NT2/D1 (cell line): ENCODE data around the gene TTC39B.

Experiments
- YY1 ChIP-seq: IDR thresholded peaks from 2 replicates; pipeline ENCODE4 v1.6.1; 2011; ENCODE audit not compliant: insufficient read length, insufficient read depth
- ZNF274 ChIP-seq: IDR thresholded peaks from 2 replicates; pipeline ENCODE4 v1.6.1; 2011; ENCODE audit warnings: mild to moderate bottlenecking, low read depth, low read length

DNA sequence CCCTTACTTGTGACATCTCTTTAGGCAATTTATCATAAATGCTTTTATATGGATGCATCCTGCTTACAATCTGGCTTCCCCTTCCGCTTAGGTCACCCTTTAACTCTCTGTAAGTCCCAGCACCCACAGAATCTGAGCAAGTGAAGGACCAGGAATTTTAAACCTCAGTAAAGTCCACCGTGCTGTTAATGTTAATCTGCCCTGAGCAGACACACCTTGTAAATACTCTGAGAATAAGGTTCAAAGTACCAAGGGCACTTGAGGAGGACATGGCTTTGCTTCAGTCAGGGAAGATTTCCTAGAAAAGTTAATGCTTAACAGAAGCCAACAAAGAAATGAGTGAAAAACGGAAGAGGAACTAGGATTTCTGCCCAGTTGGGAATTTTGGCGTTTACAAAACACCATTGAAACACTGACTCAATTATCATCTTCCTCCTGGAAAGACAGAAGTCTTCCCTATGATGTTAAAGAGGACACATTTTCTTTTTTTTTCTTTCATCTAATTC is 26.4 kb upstream of the TTC39B start:
- TF ChIP-seq YY1 (no peak), ZNF274 (no peak)
